OCI-LY1 (cell line): Measurements from ENCODE around the gene CELF6.

Experiments
- H2AFZ ChIP-seq: fragments of 200-600 bp; sonication (generic), shearing (Covaris generic); 2 replicates; pipeline ENCODE4 v1.6.0; 2014; ENCODE audit warnings: antibody characterized with exemption, mild to moderate bottlenecking, low read length
- H3F3A ChIP-seq: fragments of 200-600 bp; sonication (generic), shearing (Covaris generic); 2 replicates; pipeline ENCODE4 v1.6.0; 2014; ENCODE audit warnings: mild to moderate bottlenecking, antibody characterized with exemption, low read length, moderate library complexity; ENCODE audit not compliant: insufficient read depth
- H3K27ac ChIP-seq: fragments of 200-600 bp; sonication (generic); 2 replicates; pipeline ENCODE4 v1.5.1; 2014; ENCODE audit warnings: low read length, mixed run types, mild to moderate bottlenecking, low read depth; ENCODE audit not compliant: poor library complexity, severe bottlenecking
- H3K27me3 ChIP-seq: fragments of 200-600 bp; sonication (generic); 2 replicates; pipeline ENCODE4 v1.6.0; 2014; ENCODE audit warnings: antibody characterized with exemption, mild to moderate bottlenecking, low read length, moderate library complexity; ENCODE audit not compliant: insufficient read depth
- H3K36me3 ChIP-seq: fragments of 200-600 bp; sonication (generic); 2 replicates; pipeline ENCODE4 v1.6.1; 2014; ENCODE audit warnings: mild to moderate bottlenecking, antibody characterized with exemption, low read length, moderate library complexity, mixed read lengths; ENCODE audit not compliant: insufficient read depth
- H3K4me1 ChIP-seq: fragments of 200-600 bp; sonication (generic); 2 replicates; pipeline ENCODE4 v1.5.1; 2014; ENCODE audit warnings: mild to moderate bottlenecking, low read length, moderate library complexity; ENCODE audit not compliant: insufficient read depth, severe bottlenecking
- H3K4me2 ChIP-seq: fragments of 200-600 bp; sonication (generic), shearing (Covaris generic); 2 replicates; pipeline ENCODE4 v1.6.1; 2014; ENCODE audit warnings: low read length
- H3K4me3 ChIP-seq: fragments of 200-600 bp; sonication (generic); 2 replicates; pipeline ENCODE4 v1.5.1; 2014; ENCODE audit warnings: low read length, low read depth, mild to moderate bottlenecking, mixed read lengths; ENCODE audit not compliant: poor library complexity, severe bottlenecking
- H3K79me2 ChIP-seq: fragments of 200-600 bp; shearing (Covaris generic); 2 replicates; pipeline ENCODE4 v1.6.1; 2016; ENCODE audit warnings: mixed run types, low read length, mixed read lengths; ENCODE audit not compliant: insufficient read depth
- H3K9ac ChIP-seq: fragments of 200-600 bp; sonication (generic), shearing (Covaris generic); 2 replicates; pipeline ENCODE4 v1.6.1; 2014; ENCODE audit warnings: mild to moderate bottlenecking, low read length, mixed read lengths
- H3K9me2 ChIP-seq: fragments of 200-600 bp; sonication (generic), shearing (Covaris generic); 2 replicates; pipeline ENCODE4 v1.6.1; 2014; ENCODE audit warnings: low read depth, mild to moderate bottlenecking, low read length, mixed read lengths
- H3K9me3 ChIP-seq: fragments of 200-600 bp; shearing (Covaris generic); 2 replicates; pipeline ENCODE4 v1.6.1; 2014; ENCODE audit warnings: low read length, mixed read lengths
- H4K20me1 ChIP-seq: fragments of 200-600 bp; sonication (generic), shearing (Covaris generic); 2 replicates; pipeline ENCODE4 v1.6.0; 2016; ENCODE audit warnings: mild to moderate bottlenecking, low read length; ENCODE audit not compliant: insufficient read depth
- EZH2 ChIP-seq: fragments of 200-600 bp; sonication (generic), shearing (Covaris generic); IDR thresholded peaks from 2 replicates; pipeline ENCODE4 v1.8.0; 2017; ENCODE audit warnings: borderline replicate concordance, mixed run types, mild to moderate bottlenecking, antibody characterized with exemption, low read length, moderate library complexity, mixed read lengths
- TF ChIP-seq, protein P1 (sequence below): fragments of 200-600 bp; sonication (generic), shearing (Covaris generic); IDR thresholded peaks from 2 replicates; pipeline ENCODE4 v1.5.1; 2017; ENCODE audit warnings: mild to moderate bottlenecking, antibody characterized with exemption, low read length, moderate library complexity, mixed read lengths

Gene CELF6

DNA sequence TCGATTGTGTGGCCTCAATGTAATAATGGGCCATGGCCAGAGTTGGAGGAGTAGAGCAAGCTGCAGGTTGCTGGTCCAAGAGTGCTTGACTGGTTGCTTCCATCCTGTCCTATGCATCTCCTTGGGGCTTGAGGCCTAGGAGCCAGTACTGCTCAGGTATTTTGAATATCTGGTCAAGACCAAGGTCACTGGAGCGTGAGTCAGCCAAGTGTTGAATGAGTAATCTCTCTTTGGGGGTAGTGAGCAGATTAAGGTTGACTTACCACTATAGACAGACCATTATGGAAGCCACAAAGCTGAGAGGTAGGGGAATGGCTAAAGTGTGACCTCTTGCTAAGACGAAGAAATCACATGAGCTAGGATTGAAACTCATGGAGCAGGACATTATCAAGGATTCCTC is 38.2 kb downstream of the CELF6 start:
- H3K9me3 ChIP-seq, result no peaks in the 10 kb centered on the region
- no peak overlapping the region for H3K9ac ChIP-seq
- H3K4me2 ChIP-seq, result no peak overlapping the region
- no peaks in the 10 kb centered on the region for H3F3A ChIP-seq
- no peak overlapping the region for H2AFZ ChIP-seq
- H3K27ac ChIP-seq, result no peak overlapping the region
- no peaks in the 10 kb centered on the region for H4K20me1 ChIP-seq
- H3K9me2 ChIP-seq, result no peaks in the 10 kb centered on the region
- H3K79me2 ChIP-seq, result no peaks in the 10 kb centered on the region
- H3K36me3 ChIP-seq, result no peaks in the 10 kb centered on the region
- no peaks in the 10 kb centered on the region for H3K27me3 ChIP-seq
- no peaks in the 10 kb centered on the region for H3K4me1 ChIP-seq
- no peak overlapping the region for H3K4me3 ChIP-seq
- TF ChIP-seq, protein P1, sequence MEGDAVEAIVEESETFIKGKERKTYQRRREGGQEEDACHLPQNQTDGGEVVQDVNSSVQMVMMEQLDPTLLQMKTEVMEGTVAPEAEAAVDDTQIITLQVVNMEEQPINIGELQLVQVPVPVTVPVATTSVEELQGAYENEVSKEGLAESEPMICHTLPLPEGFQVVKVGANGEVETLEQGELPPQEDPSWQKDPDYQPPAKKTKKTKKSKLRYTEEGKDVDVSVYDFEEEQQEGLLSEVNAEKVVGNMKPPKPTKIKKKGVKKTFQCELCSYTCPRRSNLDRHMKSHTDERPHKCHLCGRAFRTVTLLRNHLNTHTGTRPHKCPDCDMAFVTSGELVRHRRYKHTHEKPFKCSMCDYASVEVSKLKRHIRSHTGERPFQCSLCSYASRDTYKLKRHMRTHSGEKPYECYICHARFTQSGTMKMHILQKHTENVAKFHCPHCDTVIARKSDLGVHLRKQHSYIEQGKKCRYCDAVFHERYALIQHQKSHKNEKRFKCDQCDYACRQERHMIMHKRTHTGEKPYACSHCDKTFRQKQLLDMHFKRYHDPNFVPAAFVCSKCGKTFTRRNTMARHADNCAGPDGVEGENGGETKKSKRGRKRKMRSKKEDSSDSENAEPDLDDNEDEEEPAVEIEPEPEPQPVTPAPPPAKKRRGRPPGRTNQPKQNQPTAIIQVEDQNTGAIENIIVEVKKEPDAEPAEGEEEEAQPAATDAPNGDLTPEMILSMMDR, result no peak
- TF ChIP-seq EZH2, result no peak

DNA sequence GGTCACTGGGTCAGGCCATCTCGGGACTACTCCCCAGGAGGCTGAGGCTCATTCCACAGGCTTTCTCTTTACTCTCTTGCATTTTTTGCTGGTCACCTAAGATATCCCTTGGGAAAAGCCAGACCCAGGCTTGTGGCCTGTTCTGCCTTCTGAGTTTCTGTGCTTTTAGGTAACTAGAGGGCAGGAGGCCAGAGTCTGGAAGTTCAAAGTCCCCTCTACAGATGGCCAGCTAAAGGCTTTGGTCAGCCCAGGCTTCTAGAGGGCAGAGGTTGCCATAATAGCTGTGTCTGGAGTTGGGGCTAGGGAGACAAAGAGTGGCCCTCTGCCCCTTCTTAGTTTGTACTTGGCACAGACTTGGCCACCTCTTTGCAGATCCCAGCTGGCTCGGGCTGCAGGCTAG is 39.2 kb downstream of the CELF6 start:
- Histone ChIP-seq H2AFZ (no peak overlapping the region), H3K4me2 (no peak overlapping the region), H3F3A (no peaks in the 10 kb centered on the region), H4K20me1 (no peaks in the 10 kb centered on the region), H3K27me3 (no peaks in the 10 kb centered on the region), H3K9ac (no peak overlapping the region), H3K27ac (no peak overlapping the region), H3K79me2 (no peaks in the 10 kb centered on the region), H3K9me2 (no peaks in the 10 kb centered on the region), H3K9me3 (no peaks in the 10 kb centered on the region), H3K4me3 (no peak overlapping the region), H3K36me3 (no peaks in the 10 kb centered on the region), H3K4me1 (no peaks in the 10 kb centered on the region)
- TF ChIP-seq EZH2, result no peak
- TF ChIP-seq, protein P1, result no peak

DNA sequence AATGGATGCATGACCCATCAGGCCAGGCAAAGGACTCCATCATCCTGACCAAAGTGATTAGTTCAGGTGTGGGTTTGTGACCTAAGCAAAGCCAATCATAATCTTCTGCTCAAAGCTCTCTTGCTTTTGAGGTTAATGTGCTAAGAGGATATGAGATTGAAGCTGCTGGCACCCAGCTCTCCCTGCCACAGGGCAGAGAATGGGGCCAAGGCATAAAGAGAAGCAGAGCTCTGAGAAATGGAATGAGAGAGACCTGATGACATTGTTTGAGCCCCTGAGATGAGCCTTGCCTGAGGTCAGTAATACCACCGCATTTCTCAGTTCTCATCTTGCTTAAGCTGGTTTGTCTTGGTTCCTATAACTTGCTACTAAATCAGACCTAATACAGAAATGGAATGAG is 41.2 kb downstream of the CELF6 start:
- H3K9me2 ChIP-seq, result no peaks in the 10 kb centered on the region
- TF ChIP-seq EZH2, result no peak
- TF ChIP-seq, protein P1, result no peak

More for the DNA sequence above, 41.2 kb downstream of the CELF6 start:
- Histone ChIP-seq H2AFZ (no peak overlapping the region), H3K79me2 (no peaks in the 10 kb centered on the region), H3K27me3 (no peaks in the 10 kb centered on the region), H3K4me1 (no peaks in the 10 kb centered on the region), H3K9ac (no peak overlapping the region), H3K36me3 (no peaks in the 10 kb centered on the region), H3K9me3 (no peaks in the 10 kb centered on the region), H4K20me1 (no peaks in the 10 kb centered on the region), H3K4me2 (no peak overlapping the region), H3F3A (no peaks in the 10 kb centered on the region), H3K4me3 (no peak overlapping the region), H3K27ac (no peak overlapping the region)
